Measurements from ENCODE around the gene S100A13.
"Not testable (repeated sequence)": the region's sequence is repeated elsewhere in the genome, so short reads cannot be mapped to it uniquely, and the experiment has no call there.

Gene S100A13

DNA sequence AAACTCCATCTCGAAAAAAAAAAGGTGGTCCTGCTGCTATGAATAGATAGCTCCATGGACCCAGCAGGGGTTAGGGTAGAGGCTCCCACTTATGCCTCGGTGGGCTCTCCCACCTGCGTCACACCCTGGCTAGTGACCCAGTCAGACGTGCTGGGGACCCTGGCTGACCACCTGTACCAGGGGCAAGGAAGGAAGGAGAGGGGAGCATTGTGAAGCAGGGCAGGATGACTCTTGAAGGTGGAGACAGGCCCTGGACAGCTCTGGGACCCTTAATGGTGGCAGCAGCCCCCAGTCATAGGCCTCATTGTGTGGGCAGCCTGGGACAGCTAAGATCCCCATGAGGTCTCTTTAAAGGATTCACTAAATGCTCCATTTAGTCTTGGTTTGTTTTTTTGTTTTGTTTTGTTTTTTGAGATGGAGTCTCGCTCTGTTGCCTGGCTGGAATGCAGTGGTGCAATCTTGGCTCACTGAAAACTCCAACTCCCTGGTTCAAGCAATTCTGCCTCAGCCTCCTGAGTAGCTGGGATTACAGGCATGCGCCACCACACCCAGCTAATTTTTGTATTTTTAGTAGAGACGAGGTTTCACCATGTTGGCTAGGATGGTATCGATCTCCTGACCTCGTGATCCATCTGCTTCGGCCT lies 20.8 kb upstream of the S100A13 start:
- no peak for DNase-seq (ENCODE audit: low read depth)

- DNase-seq (ENCODE audit: low read depth), result no peak
These were observed 20.0 kb upstream of the S100A13 start for GRCh38 chr1:153647346-153647714.

GRCh38 chr1:153646672-153647345 lies 19.5 kb upstream of the S100A13 start:
- no peak for DNase-seq (ENCODE audit: low read depth)

GRCh38 chr1:153643816-153644215 lies 16.5 kb upstream of the S100A13 start:
- DNase-seq (ENCODE audit: low read depth), result no peak

DNA sequence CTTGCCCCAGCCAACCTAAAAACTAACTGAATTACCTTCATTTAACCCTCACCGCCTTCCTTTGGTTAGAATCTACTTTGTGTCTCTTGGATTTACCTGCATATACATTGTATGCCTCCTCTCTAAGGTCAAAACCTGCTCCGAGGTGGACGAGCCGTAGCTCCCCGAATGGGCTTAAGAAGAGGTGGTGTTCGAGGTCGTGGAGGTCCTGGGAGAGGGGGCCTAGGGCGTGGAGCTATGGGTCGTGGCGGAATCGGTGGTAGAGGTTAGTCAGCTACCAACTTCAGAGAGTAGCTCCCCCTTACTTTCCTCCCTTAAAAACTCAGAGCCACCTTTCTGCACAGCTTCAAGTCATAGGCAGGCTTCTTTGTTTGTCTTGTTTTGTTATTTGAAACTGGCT lies 15.8 kb upstream of the S100A13 start:
- no peak for DNase-seq (ENCODE audit: low read depth)

DNA sequence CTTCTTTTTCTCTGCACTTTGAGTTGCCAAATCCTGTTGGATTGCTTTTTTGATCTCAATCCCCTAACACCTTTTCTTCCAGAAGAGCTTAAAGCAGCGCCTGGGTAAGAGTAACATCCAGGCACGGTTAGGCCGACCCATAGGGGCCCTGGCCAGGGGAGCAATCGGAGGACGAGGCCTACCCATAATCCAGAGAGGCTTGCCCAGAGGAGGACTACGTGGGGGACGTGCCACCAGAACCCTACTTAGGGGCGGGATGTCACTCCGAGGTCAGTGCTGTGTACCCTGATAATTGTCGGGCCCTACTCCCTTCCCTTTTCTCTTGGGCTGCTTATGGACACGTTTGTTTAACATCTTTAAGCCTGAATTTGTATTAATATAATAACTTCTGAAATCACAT lies 14.9 kb upstream of the S100A13 start:
- DNase-seq (ENCODE audit: low read depth), result no peak

DNA sequence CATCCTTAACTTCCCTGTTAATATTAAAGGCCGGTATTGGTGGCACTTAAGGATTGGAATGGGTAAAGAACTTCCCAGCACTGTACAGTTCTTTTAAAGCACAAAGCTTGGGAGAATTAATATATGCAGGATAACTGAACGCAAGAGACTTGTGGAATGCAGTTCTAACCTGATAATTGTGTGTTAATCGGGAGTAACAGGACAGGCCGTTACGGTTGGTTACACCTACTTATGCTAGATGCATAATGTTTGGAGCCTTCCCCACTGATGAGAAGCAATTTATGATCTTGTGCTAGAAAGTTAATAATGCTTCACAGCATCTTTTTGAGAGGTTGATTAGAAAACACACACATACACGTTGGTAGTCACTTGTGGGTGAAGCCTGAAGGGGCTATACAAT lies 13.6 kb upstream of the S100A13 start:
- no peak for DNase-seq (ENCODE audit: low read depth)

GRCh38 chr1:153640213-153640612 lies 12.9 kb upstream of the S100A13 start:
- DNase-seq (ENCODE audit: low read depth), result not testable (repeated sequence)

- DNase-seq (ENCODE audit: low read depth), result no peak
These were observed 12.0 kb upstream of the S100A13 start for GRCh38 chr1:153639280-153639679.

- no peak for DNase-seq (ENCODE audit: low read depth)
These were observed 11.0 kb upstream of the S100A13 start for GRCh38 chr1:153638261-153638660.

GRCh38 chr1:153636312-153636711 lies 9.0 kb upstream of the S100A13 start:
- no peak for DNase-seq (ENCODE audit: low read depth)

DNA sequence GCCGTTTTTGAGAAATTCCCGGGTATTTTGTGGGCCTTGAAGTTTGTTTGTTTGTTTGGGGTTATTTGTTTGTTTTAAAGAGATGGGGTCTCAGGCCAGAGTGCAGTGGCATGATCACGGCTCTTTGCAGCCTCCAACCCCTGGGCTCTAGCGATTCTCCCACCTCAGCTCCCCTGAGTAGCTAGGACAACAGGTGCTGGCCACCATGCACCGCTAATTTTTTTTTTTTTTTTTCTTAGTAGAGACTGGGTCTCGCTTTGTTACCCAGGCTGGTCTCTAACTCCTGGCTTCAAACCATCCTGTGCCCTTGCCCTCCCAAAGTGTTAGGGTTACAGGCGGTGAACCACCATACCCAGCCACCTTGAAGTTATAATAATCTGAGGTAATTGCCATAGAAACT lies 8.6 kb upstream of the S100A13 start:
- DNase-seq (ENCODE audit: low read depth), result no peak

- peak; percentile 92 for DNase-seq (ENCODE audit: low read depth)
These were observed 6.7 kb upstream of the S100A13 start, which contains the start of gene CHTOP for GRCh38 chr1:153633754-153634665. Gene CHTOP (plus strand): TSS chr1:153634066. CDS start chr1:153636589, 2,523 bp downstream.

DNA sequence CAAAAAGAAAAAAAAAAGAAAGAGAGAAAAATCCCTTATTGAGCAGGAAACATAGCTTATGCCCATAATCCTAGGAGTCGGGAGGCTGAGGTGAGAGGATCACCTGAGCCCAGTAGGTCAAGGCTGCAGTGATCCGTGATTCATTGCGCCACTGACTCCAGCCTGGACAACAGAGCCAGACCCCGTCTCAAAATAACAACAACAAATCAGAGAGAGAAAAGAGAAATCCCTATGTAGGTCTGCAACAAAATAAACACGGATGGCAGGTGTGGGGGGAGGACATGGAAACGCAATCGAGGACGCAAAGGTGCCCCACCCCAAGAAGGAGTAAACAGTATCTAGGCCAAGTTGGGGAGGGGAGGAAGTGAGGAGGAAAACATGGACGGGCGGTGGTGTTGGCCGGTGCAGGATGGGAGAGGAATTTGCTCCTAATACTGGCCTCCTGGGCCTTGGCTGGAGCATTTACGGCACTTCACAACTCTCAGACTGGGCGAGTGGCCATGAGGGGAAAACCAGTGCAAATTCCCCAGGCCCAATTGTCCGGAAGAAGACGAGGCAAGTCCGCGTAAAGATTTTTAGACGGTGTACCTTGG lies 6.0 kb upstream of the S100A13 start:
- no peak for DNase-seq (ENCODE audit: low read depth)

DNA sequence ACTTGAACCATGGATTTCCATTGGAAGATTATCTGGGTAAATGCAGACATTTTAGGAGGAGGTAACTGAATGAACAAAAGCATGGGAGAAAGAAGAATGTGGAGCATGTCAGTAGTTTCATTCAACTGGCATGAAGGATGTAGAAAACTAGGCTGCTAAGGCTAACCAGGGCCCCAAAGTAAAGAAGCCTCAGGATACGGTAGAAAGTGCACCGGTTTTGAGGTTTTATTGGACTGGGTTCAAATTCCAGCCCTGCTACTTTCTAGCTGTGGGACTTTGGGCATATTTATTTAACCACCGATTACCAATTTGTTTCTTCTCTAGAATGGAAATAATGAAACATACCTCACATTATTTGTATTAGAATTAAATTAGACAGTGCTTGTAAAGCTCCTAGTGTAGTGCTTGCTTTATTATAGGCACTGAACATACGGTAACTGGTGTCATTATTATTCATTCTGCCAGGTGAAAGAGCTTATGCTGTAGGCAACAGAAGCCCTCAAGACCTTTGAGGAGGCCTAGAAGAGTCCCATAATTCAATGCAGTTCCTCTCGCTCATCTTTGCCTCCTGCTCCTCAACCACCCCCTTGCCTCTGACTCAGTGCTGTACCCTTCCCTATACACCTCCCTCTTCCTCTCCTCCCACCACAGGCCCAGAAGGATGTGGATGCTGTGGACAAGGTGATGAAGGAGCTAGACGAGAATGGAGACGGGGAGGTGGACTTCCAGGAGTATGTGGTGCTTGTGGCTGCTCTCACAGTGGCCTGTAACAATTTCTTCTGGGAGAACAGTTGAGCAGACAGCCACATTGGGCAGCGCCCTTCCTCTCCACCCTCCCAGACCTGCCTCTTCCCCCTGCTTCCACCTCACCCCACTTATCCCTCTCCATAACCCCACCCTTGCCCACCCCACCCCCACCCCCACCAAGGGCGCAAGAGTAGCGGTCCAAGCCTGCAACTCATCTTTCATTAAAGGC lies 4.0 kb upstream of the S100A13 start:
- no peak for DNase-seq (ENCODE audit: low read depth)

DNA sequence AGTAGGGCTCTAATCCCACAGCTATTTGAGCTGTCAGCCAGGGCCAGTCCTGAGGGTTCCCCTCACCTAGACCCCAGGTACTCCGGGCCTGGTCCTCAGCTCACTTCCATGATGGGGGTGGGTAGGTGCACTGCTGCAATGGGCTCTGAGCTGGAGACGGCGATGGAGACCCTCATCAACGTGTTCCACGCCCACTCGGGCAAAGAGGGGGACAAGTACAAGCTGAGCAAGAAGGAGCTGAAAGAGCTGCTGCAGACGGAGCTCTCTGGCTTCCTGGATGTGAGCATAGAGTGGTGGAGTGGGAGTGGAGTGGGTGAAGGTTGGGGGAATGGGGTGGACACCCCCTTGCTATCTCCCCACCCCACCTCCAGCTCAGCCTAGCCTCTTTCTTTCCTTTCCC lies 3.1 kb upstream of the S100A13 start:
- no peak for DNase-seq (ENCODE audit: low read depth)

GRCh38 chr1:153629971-153630370 lies 2.7 kb upstream of the S100A13 start:
- no peak for DNase-seq (ENCODE audit: low read depth)

- no peak for DNase-seq (ENCODE audit: low read depth)
These were observed 2.0 kb upstream of the S100A13 start for GRCh38 chr1:153629343-153629665.

DNA sequence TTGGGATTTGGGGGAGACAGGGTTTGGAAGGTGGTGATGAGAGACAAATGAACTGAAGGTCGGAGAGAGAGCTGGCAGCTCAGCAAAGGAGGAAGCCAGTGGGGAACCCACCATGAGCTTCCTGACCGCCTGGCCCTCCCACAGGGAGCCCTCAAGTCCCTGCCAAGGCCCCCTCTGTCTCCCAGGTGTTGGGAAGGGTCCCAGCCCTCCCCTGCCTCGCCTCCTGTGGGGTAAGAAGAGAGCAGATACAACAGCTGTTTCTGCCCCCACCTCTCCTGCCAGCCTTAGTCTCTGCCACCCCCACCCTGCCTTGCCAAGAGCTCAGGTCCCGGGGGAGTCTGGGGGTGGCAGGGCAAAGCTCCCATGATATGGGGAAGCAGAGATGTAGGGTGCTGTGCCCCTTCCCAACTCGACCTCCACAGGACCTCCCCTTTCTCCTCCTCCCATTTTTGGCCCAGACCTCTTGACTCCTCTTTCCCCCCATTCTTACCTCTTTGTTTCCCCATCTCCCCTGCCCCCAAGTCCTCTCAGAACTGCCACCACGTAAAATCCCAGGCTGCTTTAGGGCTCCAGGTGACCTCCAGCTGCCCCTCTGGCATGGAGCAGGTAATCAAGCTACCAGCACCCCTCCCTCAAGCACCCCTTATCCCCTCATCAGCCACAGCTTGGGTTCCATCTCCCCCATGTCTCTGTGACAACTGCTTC lies 1.5 kb upstream of the S100A13 start:
- DNase-seq (ENCODE audit: low read depth), result no peak

- no peak for DNase-seq (ENCODE audit: low read depth)
These were observed 666 bp upstream of the S100A13 start, which contains the start of gene S100A1 for GRCh38 chr1:153627715-153628626. Gene S100A1 (plus strand): TSS chr1:153628434. CDS start chr1:153630522, 2,088 bp downstream.

Measured in activated gamma-delta T cell treated with anti-CD3 and anti-CD28 coated beads, Interleukin-2, amount 50 U/mL, for 16 hours (primary cell).